HG03439 (cell line): ENCODE data around the gene SMIM43.

Experiments
- ATAC-seq: cut with Tn5 transposase; IDR thresholded peaks from one replicate; pipeline ENCODE4 v1.9.1; 2021; ENCODE audit warnings: mild to moderate bottlenecking, moderate library complexity; ENCODE audit not compliant: unreplicated experiment

Gene SMIM43

DNA sequence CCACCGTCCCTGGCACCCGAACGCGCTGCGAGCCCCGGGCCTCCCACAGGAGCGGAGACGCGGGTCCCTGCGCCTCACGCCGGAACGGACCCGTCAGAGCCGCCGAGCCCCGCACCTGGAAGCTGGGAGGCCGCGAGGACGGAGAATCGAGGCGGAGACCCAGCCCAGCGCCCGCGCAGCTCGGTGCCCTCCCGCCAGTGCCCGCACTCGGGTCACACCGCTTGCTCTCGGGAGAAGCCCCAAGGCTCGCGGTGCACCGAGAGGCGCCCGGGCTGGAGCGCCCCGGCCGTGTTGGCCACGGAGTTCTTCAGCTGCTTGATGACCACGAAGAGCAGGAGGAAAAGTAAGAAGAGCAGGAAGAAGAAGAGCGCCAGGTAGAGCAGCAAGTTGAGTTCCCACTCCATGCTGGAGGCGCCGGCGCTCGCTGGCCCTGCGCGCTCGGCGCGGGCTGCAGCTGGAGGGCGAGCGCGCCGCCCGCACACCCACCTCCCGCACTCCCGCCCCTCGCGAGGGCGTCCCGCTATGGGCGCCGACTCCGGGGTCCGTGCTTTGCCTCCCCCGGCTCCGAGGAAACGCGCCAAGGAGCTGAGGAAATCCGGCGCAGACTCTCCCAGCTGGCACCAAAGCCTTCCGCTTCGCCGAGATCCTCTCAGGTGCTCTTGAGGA, at the start of gene SMIM43:
SMIM43 (minus strand) TSS at position 463 of the 666 bp plus-strand sequence; CDS start at position 404, 59 bp downstream.
- no peak for ATAC-seq

- ATAC-seq, result no peak
Observed at GRCh38 chr4:121814756-121815155, 49.8 kb upstream of the SMIM43 start.

GRCh38 chr4:121811122-121811521, 46.2 kb upstream of the SMIM43 start:
- no peak for ATAC-seq

DNA sequence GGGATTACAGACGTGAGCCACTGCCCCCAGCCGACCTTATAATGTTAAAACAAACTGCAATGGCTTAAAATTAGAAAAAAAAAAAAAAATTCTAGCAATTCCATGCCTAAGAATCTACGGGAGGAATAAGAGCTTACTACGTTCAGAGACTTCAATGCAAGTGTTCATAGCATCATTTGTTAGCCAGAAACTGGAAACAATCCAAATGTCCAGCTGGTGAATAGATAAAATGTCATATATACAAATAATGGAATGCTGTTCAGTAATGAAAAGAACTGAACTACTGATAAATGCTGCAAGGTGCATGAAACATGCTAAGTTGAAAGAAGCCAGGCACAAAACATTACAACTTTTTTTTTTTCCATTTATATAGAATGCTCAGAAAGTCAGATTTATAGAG, 41.4 kb upstream of the SMIM43 start:
- no peak for ATAC-seq

DNA sequence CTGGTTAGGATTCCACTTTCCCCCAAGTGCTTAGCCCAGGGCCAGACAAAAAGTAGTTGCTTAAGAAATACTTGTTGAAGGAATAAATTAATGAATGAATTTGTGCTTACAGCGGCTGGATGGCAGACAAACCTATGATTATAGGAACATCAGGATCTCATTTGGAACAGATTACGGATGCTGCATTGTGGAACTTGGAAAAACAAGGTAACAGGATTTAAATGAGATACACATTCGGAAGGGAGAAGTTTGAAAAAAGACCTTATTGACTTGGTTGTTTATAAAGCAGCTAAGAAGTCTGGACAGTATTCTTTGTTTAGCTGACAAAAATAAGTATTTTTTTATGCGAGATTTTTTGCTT, 36.7 kb upstream of the SMIM43 start:
- no peak for ATAC-seq

- peak; percentile 77 for ATAC-seq
Observed at GRCh38 chr4:121800961-121801714, 36.2 kb upstream of the SMIM43 start, which contains the start of gene EXOSC9. EXOSC9 (plus strand) TSS chr4:121801323; CDS start chr4:121801425, 102 bp downstream.

DNA sequence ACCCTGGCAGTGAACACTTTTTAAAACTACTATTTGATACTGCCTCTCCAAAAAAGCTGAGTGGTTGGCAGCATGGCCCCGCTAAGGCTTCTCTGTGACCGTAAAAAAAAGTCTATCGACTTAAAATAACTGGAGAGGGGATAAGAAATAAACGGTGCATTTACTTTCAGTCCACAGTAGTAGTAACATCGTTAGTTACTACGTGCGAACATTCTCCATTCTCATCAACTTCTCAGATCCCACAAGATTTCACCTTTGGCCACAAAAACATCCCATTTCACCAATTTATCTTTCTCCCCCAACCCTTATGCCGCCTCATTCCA, 35.6 kb upstream of the SMIM43 start:
- peak; percentile 12 for ATAC-seq

DNA sequence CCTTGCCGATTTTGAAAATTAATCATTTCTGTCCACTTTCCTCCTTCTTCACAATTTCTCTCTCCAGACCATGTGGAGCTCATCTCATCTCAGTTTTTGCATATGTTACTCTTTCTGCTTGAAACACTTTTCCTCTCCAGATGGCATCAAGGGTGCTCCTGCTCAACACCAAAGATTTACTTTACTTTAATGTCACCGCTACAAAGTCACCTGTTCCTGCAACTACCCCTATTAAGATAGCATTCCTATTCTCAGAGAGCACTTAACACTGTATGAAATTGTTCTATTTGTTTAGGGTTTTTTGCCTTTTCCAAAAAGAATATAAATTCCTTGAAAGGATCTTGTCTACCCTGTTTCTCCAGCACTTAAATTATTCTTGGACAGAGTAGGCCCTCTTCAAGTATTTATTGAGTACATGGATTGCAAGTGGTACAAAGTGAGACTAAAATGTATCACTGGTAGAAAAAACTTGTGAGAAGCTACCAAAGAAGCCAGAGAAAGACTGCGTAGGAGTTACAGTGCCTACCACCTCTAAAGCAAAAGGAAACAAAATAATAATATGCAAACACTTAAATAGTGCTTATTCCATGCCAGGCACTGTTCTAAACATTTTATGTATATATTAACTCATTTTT, 35.0 kb upstream of the SMIM43 start:
- ATAC-seq, result no peak

- no peak for ATAC-seq
Observed at GRCh38 chr4:121799208-121799823, 34.4 kb upstream of the SMIM43 start.

DNA sequence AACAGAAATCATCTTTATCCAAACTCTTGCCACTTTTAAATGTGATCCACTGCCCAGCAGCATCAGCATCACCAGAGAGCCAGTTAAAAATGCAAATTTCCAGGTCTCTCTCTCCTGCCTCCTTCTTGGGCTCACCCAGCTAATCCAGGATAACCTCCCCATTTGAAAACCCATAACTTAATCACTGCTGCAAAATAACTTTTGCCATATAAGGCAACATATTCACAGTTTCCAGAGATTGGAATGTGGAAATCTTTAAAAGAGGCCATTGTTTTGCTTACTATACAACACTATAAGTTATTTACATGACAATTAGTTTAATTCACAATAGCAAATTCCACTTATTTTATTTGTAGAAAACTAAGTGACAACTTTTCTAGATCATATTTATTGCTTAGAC, 31.3 kb upstream of the SMIM43 start:
- ATAC-seq, result no peak

DNA sequence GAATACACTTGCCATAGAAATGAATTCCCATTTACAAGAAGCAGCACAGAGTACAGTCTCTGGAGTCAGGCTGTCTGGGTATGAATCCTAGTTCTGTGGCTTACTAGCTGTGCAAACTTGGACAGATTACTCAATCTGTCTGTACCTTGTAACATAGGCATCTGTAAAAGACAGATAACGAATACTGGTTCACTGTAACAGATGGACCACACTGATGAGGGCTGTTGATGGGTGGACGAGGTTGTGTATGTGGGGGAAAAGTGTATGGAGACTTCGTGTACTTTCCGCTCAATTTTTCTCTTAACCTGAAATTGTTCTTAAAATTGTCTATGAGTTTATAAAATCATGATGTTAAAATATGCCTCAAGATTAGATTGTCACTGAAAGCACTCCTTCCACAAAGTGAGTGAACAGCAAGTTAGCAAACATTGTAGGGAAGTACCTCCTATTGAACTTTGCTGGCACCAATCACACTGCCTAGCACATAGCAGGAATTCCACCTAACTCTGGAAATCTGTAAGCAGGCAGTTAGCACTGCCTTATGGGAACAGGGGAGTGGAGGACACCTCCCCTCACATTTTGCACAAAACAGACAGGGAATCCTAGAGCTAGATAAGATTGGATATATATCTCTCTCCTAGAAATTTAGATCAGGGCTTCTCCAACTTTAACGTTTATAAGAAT, 29.7 kb upstream of the SMIM43 start:
- ATAC-seq, result no peak

- ATAC-seq, result no peak
Observed at GRCh38 chr4:121792966-121793365, 28.0 kb upstream of the SMIM43 start.

- no peak for ATAC-seq
Observed at GRCh38 chr4:121791481-121791880, 26.5 kb upstream of the SMIM43 start.

DNA sequence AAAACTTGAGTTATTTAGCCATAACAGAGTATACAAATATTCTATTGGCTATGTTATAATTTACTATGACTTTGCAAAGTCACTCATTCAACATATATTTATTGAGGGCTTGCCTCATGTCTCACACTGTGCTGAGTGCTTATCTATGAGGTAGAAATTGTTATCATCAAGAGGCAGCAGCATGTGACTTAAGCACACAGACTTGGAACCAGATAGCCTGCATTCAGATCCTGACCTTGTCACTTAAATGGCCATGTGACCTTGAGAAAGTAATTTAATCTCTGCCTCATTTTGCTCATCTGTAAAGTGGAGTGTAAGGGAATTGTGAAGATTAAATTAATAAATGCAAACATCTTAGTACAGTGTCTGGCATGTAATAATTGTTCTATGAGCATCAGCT, 26.0 kb upstream of the SMIM43 start:
- ATAC-seq, result no peak

GRCh38 chr4:121789960-121790829, 25.2 kb upstream of the SMIM43 start:
- ATAC-seq, result no peak

DNA sequence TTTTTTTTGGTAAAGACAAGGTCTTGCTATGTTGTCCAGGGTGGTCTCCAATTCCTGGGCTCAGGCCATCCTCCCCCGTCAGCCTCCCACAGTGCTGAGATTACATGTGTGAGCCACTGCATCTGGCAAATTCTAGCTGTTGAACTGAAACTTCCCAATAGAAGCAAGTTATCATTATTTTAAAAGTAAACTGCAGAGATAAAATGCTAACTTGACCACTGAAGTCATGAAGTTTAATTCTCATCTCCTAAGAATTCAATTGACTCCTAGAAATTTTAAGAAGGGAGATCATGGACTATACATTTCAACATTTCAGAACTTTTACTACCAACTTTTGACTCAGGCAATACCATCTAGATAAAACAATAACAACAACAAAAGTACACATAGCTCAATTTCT, 24.5 kb upstream of the SMIM43 start:
- no peak for ATAC-seq

DNA sequence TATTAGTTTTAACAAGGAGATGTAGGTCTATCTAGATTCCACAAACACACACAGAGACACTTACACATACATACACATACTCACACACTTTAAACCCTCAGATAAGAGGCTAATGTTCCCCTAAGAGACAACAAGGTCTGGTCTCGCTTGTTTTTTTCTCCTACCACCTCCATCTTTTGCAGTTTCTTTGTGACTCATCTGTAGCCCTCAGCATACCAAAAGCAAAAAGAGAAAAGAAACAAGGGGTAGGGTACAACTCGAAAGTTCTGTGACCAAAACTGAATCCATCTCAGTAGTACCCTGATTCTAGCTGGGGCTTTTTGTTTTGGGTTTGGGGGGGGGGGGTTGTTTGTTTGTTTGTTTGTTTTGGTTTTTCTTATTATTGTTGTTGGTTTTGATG, 23.9 kb upstream of the SMIM43 start:
- peak; percentile 93 for ATAC-seq

GRCh38 chr4:121786221-121786620, 21.3 kb upstream of the SMIM43 start:
- ATAC-seq, result no peak

DNA sequence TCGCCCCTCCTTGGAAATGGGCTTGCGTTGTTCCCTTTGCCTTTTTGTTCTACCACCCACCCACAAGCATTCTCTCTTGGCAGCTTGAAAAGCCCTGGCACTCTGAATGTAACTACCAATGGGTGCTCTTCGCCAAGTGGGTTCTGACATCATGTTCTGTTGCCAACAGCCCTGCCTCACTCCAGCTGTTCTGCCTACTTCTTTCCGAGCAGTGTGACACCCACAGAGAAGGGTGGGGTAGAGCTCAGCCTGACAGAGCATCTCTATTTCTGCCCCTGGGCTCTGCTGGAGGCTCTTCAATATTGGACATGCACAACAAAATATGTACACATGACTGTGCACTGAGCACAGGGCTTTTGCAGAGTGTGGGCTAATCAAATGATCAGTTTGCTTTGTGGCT, 20.5 kb upstream of the SMIM43 start:
- ATAC-seq, result no peak

GRCh38 chr4:121784975-121785374, 20.0 kb upstream of the SMIM43 start:
- no peak for ATAC-seq
